K562 (cell line): ENCODE measurements around the gene SMIM41. TPM values are rescaled to one million over a fixed set of nuclear protein-coding genes. Genes with fewer than 3 reads are reported as not detected.

ENCODE experiments used
- ATAC-seq: fragments of 200-7000 bp; cut with Tn5 transposase; 3 replicates; pipeline ENCODE4 v1.9.1; 2020; ENCODE audit warnings: moderate library complexity
- BruUV-seq: library from RNA; stranded (reverse); fragments of 400-500 nt; replicated peaks from 2 replicates; lab custom pipeline; 2021; lab: Mats Ljungman, UMichigan
- CTCF ChIA-PET: fragments of 300-600 bp; formaldehyde crosslinking; extraction: SDS; loops from one replicate; lab custom pipeline; 2021; ENCODE audit warnings: low intra/inter-chr PET ratio; lab: Yijun Ruan, JAX
- POLR2A ChIA-PET: fragments of 300-600, 350-650 bp; sonication (Branson Sonifier 250); formaldehyde crosslinking; extraction: SDS; loops from one replicate; lab custom pipeline; 2021; ENCODE audit warnings: antibody characterized with exemption, inconsistent platforms; lab: Yijun Ruan, JAX
- DNase-seq, 4 experiments: peaks; one replicate each; pipeline versions ENCODE4 v3.0.0 to v3.0.0-alpha.2; 2011 to 2018; ENCODE audit warnings: low spot score in 3 of 4, mixed read lengths in 3 of 4; ENCODE audit errors: extremely low read depth in 1 of 4
- FAIRE-seq: peaks from 2 replicates; lab custom pipeline; 2011; peaks lifted over from hg19 to GRCh38; lab: Jason Lieb, UNC
- H2AFZ ChIP-seq: 2 replicates; pipeline ENCODE4 v1.6.0; 2011; ENCODE audit warnings: low read depth, low read length, control low read depth, inconsistent platforms
- H3K27ac ChIP-seq: fragments of 200-600 bp; 3 replicates; pipeline ENCODE4 v1.8.0; 2011; ENCODE audit warnings: low read depth, mild to moderate bottlenecking, control low read depth, inconsistent platforms, low read length, moderate library complexity, mixed read lengths; ENCODE audit errors: extremely low read depth
- H3K27me3 ChIP-seq, 2 experiments: fragments of 300-600 bp in 1 of 2; 2 replicates in 1 of 2; 3 replicates in 1 of 2; pipeline versions ENCODE4 v1.6.0 to v1.8.0; 2011; ENCODE audit warnings: inconsistent platforms in 2 of 2, low read length in 2 of 2, mild to moderate bottlenecking in 1 of 2, mixed read lengths in 1 of 2, moderate library complexity in 1 of 2; ENCODE audit not compliant: control insufficient read depth in 2 of 2, insufficient read depth in 2 of 2
- H3K36me3 ChIP-seq: fragments of 300-600 bp; 3 replicates; pipeline ENCODE4 v1.8.0; 2011; ENCODE audit warnings: mild to moderate bottlenecking, low read length, inconsistent platforms; ENCODE audit not compliant: control insufficient read depth, insufficient read depth
- H3K4me1 ChIP-seq, 2 experiments: fragments of 200-600 bp in 1 of 2; replicated peaks in 1 of 2; 2 replicates in 1 of 2; 3 replicates in 1 of 2; pipeline versions ENCODE4 v1.5.1 to v1.8.0; 2011; ENCODE audit warnings: inconsistent platforms in 2 of 2, low read length in 2 of 2, mild to moderate bottlenecking in 1 of 2, mixed read lengths in 1 of 2, moderate library complexity in 1 of 2; ENCODE audit not compliant: control insufficient read depth in 2 of 2, insufficient read depth in 2 of 2
- H3K4me2 ChIP-seq: 2 replicates; pipeline ENCODE4 v1.6.1; 2011; ENCODE audit warnings: low read length, control low read depth, inconsistent platforms, mixed read lengths; ENCODE audit not compliant: insufficient read depth
- H3K4me3 ChIP-seq: fragments of 200-600 bp; sonication (generic), shearing (Covaris generic); 2 replicates; pipeline ENCODE4 v1.5.1; 2016; ENCODE audit warnings: control low read depth, inconsistent platforms
- H3K79me2 ChIP-seq: fragments of 200-600 bp; 3 replicates; pipeline ENCODE4 v1.8.0; 2011; ENCODE audit warnings: low read length, inconsistent platforms; ENCODE audit not compliant: control insufficient read depth, insufficient read depth
- H3K9ac ChIP-seq, 2 experiments: 2 replicates each; pipeline versions ENCODE4 v1.6.0 to v1.6.1; 2011; ENCODE audit warnings: low read depth in 2 of 2, low read length in 2 of 2, control low read depth in 1 of 2, inconsistent platforms in 1 of 2, mild to moderate bottlenecking in 1 of 2, mixed read lengths in 1 of 2; ENCODE audit not compliant: insufficient read depth in 1 of 2
- H3K9me1 ChIP-seq: one replicate; pipeline ENCODE4 v1.6.0; 2011; ENCODE audit warnings: inconsistent platforms, mild to moderate bottlenecking, low read length, moderate library complexity; ENCODE audit not compliant: control insufficient read depth, insufficient read depth
- H3K9me3 ChIP-seq: replicated peaks from 2 replicates; pipeline ENCODE4 v1.5.1; 2011; ENCODE audit warnings: low read depth, low read length, inconsistent platforms; ENCODE audit not compliant: control insufficient read depth, insufficient read depth
- H4K20me1 ChIP-seq: replicated peaks from 2 replicates; pipeline ENCODE4 v1.6.1; 2011; ENCODE audit warnings: low read length, inconsistent platforms, mixed read lengths; ENCODE audit not compliant: control insufficient read depth, insufficient read depth
- DACH1 ChIP-seq: fragments of 450-650 bp; IDR thresholded peaks from 2 replicates; pipeline ENCODE4 v1.6.1; 2018; ENCODE audit not compliant: partially characterized antibody
- EZH2 ChIP-seq: IDR thresholded peaks from 2 replicates; pipeline ENCODE4 v1.6.1; 2012; ENCODE audit warnings: low read depth, mild to moderate bottlenecking, inconsistent platforms, low read length, borderline replicate concordance
- SMAD1 ChIP-seq: fragments of 150-350 bp; IDR thresholded peaks from 2 replicates; pipeline ENCODE4 v1.6.1; 2014; ENCODE audit warnings: low read length, low read depth; ENCODE audit not compliant: partially characterized antibody
- SMAD3 ChIP-seq: fragments of 450-650 bp; formaldehyde crosslinking; conservative IDR thresholded peaks from 2 replicates; pipeline ENCODE4 v1.4.0; 2020; ENCODE audit warnings: mild to moderate bottlenecking
- U2AF2 ChIP-seq: fragments of 200-400 bp; formaldehyde crosslinking; optimal IDR thresholded peaks from 2 replicates; pipeline ENCODE3; 2017; ENCODE audit warnings: low read depth, mild to moderate bottlenecking, low read length
- ZNF175 ChIP-seq: fragments of 200-800 bp; sonication (Bioruptor generic); IDR thresholded peaks from 2 replicates; pipeline ENCODE4 v1.6.1; 2016; ENCODE audit warnings: low read depth, mild to moderate bottlenecking, missing genetic modification characterization, missing compliant biosample characterization
- WGBS: fragments of 100-300 bp; shearing (Covaris generic); methylation state at CpG from one replicate; pipeline ENCODE4 v1.1.6; 2016; ENCODE audit warnings: low coverage, mixed read lengths; ENCODE audit not compliant: insufficient coverage; ENCODE audit errors: missing lambda C conversion rate; 5-methylcytosine and 5-hydroxymethylcytosine counted together
- in situ Hi-C: fragments of 300-500 bp; cut with MboI; formaldehyde crosslinking; loops from 4 replicates; pipeline ENCODE4 v1.15.0; 2018; ENCODE audit warnings: inconsistent platforms, mixed read lengths
- intact Hi-C: fragments of 100-400 bp; cut with micrococcal nuclease; formaldehyde crosslinking; loops from 2 replicates; pipeline ENCODE4 v1.14.2; 2022
- polyA plus RNA-seq, 8 experiments: library from polyadenylated mRNA; depleted of rRNA in 4 of 8; stranded (reverse) in 5 of 8; unstranded in 3 of 8; fragments of >200 nt; fragmentation: Nextera tagmentation in 2 of 8; fragmentation: Illumina TruSeq in 1 of 8; extraction: Ambion mirVana in 2 of 8; extraction: Trizol in 1 of 8; gene quantifications; 2 replicates each; pipeline versions ENCODE4 v1.2.1 to v1.2.3, GENCODE V29; 2011 to 2014; ENCODE audit warnings: inconsistent platforms in 1 of 8, missing spikeins in 1 of 8
- total RNA-seq, 7 experiments: library from RNA; depleted of rRNA in 6 of 7; stranded (reverse); fragments of >200 nt in 6 of 7; fragmentation: Illumina TruSeq in 2 of 7; extraction: Trizol in 2 of 7; gene quantifications; 2 replicates each; pipeline versions ENCODE4 v1.2.1 to v1.2.3, GENCODE V29; 2011 to 2021; ENCODE audit warnings: low replicate concordance in 1 of 7

The SMIM41 gene
- total and polyA plus RNA-seq, 9 of the 15 experiments (the other 6 are each of a cell fraction or from before 2014, with no cell fraction given) = not detected

- H3K36me3 ChIP-seq = no peaks in the 10 kb centered on the region
- H3K4me1 ChIP-seq = peaks cover under 1 to 31% of the 10 kb centered on the region in 2 experiments; a peak in 4 of 5 replicates
- H2AFZ ChIP-seq = no peak overlapping the region
- no peak for FAIRE-seq
- H3K9me1 ChIP-seq = no peaks in the 10 kb centered on the region
- no peaks in the 10 kb centered on the region for H3K9me3 ChIP-seq
- no peak for DNase-seq
- peaks cover 0 to 16% of the 10 kb centered on the region in 2 experiments; a peak in 3 of 5 replicates for H3K27me3 ChIP-seq
- ChIA-PET CTCF (no interaction called here), POLR2A (interaction anchor here (0.7 to 1.6 kb wide), 3 partner anchors 12 to 25 kb away, joined by 3 to 6 read pairs (median 4); no protein-coding TSS in a partner anchor)
- BruUV-seq = no TSS peak
- H3K27ac ChIP-seq = no peak overlapping the region
- intact Hi-C loops (no loop called here), in situ Hi-C loops (no loop called here)
- no peaks in the 10 kb centered on the region for H3K79me2 ChIP-seq
- no peak overlapping the region for H3K4me3 ChIP-seq
- TF ChIP-seq ZNF175 (CRISPR knock-in tag) (no peak), EZH2 (no peak), SMAD1 (no peak), SMAD3 (CRISPR knock-in tag) (no peak), DACH1 (no peak), U2AF2 (no peak)
- peaks cover under 1% of the 10 kb centered on the region; the same call in 1 of the 2 replicates for H4K20me1 ChIP-seq
- ATAC-seq = no peak
- WGBS = 38% methylated on average over 14 of the region's 14 CpGs
- no peak overlapping the region for H3K4me2 ChIP-seq
- peak overlapping the region in 1 of 2 experiments; percentile 53; a peak in 2 of 4 replicates for H3K9ac ChIP-seq
Observed at GRCh38 chr12:52057638-52058576, 21.6 kb upstream of the SMIM41 start.
